Measurements from ENCODE around the gene RASA3. TPM values are rescaled to one million over a fixed set of nuclear protein-coding genes. Genes with fewer than 3 reads are reported as not detected.

RASA3 gene
- total and polyA plus RNA-seq, 9 of the 15 experiments (the other 6 are each of a cell fraction or from before 2014, with no cell fraction given): 0.72 to 25.3 (median 14.4) TPM

- Histone ChIP-seq H3K4me1 (replicated peaks in 1 of 2; ENCODE audit: control insufficient read depth in 2 of 2, insufficient read depth in 2 of 2, low read length in 2 of 2) (peaks cover 0 to 44% of the 10 kb centered on the region in 2 experiments; a peak in 2 of 5 replicates), H4K20me1 (replicated peaks; ENCODE audit: control insufficient read depth, insufficient read depth, low read length) (no peaks in the 10 kb centered on the region), H3K9me1 (ENCODE audit: control insufficient read depth, insufficient read depth, low read length) (no peaks in the 10 kb centered on the region), H3K27ac (ENCODE audit: extremely low read depth, low read depth, low read length) (no peak overlapping the region), H3K79me2 (ENCODE audit: control insufficient read depth, insufficient read depth, low read length) (peaks cover 46% of the 10 kb centered on the region), H3K4me2 (ENCODE audit: insufficient read depth, low read length) (no peak overlapping the region), H3K27me3 (ENCODE audit: control insufficient read depth in 2 of 2, insufficient read depth in 2 of 2, low read length in 2 of 2) (no peaks in the 10 kb centered on the region), H2AFZ (ENCODE audit: low read depth, low read length) (no peak overlapping the region), H3K9ac (ENCODE audit: insufficient read depth in 1 of 2, low read depth in 2 of 2, low read length in 2 of 2) (no peak overlapping the region), H3K4me3 (no peak overlapping the region), H3K36me3 (ENCODE audit: control insufficient read depth, insufficient read depth, low read length) (no peaks in the 10 kb centered on the region), H3K9me3 (replicated peaks; ENCODE audit: control insufficient read depth, insufficient read depth, low read depth, low read length) (no peaks in the 10 kb centered on the region)
- FAIRE-seq: no peak
- ChIA-PET POLR2A (no interaction called here), CTCF (ENCODE audit: low intra/inter-chr PET ratio) (no interaction called here)
- no peak for DNase-seq (ENCODE audit: extremely low read depth in 1 of 4, low spot score in 3 of 4)
- 96% methylated on average over 18 of the region's 20 CpGs for WGBS (ENCODE audit: insufficient coverage, low coverage, missing lambda C conversion rate)
- TF ChIP-seq, protein P1, sequence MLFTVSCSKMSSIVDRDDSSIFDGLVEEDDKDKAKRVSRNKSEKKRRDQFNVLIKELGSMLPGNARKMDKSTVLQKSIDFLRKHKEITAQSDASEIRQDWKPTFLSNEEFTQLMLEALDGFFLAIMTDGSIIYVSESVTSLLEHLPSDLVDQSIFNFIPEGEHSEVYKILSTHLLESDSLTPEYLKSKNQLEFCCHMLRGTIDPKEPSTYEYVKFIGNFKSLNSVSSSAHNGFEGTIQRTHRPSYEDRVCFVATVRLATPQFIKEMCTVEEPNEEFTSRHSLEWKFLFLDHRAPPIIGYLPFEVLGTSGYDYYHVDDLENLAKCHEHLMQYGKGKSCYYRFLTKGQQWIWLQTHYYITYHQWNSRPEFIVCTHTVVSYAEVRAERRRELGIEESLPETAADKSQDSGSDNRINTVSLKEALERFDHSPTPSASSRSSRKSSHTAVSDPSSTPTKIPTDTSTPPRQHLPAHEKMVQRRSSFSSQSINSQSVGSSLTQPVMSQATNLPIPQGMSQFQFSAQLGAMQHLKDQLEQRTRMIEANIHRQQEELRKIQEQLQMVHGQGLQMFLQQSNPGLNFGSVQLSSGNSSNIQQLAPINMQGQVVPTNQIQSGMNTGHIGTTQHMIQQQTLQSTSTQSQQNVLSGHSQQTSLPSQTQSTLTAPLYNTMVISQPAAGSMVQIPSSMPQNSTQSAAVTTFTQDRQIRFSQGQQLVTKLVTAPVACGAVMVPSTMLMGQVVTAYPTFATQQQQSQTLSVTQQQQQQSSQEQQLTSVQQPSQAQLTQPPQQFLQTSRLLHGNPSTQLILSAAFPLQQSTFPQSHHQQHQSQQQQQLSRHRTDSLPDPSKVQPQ (CRISPR knock-in tag; IDR thresholded peaks at IDR 0.05; ENCODE audit: borderline replicate concordance): no peak
- TF ChIP-seq ZNF395 (CRISPR knock-in tag; IDR thresholded peaks at IDR 0.05) (no peak), HDAC2 (IDR thresholded peaks at IDR 0.05) (no peak), BCL6 (CRISPR knock-in tag; IDR thresholded peaks at IDR 0.05) (no peak), ILF3 (IDR thresholded peaks at IDR 0.05; ENCODE audit: borderline replicate concordance) (no peak)
- in situ Hi-C loops (cut with MboI) (no loop called here), intact Hi-C loops (cut with micrococcal nuclease) (no loop called here)
- no peak for ATAC-seq
- no TSS peak for BruUV-seq (replicated peaks)
Measured at GRCh38 chr13:114108894-114109293, 23.5 kb downstream of the RASA3 start.

Data from K562 (cell line).